Measurements from ENCODE around the gene PLD3.

DNA sequence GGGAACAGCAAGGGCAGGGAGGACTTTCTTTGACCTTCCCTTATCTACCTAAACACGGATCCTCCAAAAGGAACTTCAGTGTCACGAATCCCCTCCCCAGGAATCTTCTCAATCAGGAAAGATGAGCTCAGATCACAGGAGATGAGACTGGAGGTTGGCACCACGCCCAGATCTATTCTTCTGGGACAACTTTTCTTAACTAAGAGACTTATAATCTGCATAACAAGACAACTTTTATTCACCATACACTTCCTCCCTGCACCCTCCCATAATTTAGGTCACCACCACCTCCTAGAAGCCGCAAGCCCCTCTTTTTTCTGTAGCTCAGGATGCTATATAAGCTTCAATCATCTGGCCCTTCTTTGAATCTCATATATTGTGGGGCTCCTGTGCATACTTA lies 44.2 kb upstream of the PLD3 start:
- TF ChIP-seq EZH2phosphoT487 (IDR thresholded peaks at IDR 0.05; ENCODE audit: insufficient read depth, low read depth): no peak
- TF ChIP-seq EZH2 (IDR thresholded peaks at IDR 0.05; ENCODE audit: insufficient read depth, poor library complexity, severe bottlenecking): no peak
